ENCODE data around the gene TSPO2. TPM values are rescaled to one million over a fixed set of nuclear protein-coding genes. Genes with fewer than 3 reads are reported as not detected.

Gene TSPO2
- total and polyA plus RNA-seq, 2 of the 13 experiments (the other 11 are each of a cell fraction or from before 2014, with no cell fraction given) = 0.55 TPM; not detected in 1

GRCh38 chr6:41040940-41041536 lies 1.2 kb upstream of the TSPO2 start:
- Histone ChIP-seq H4K20me1 (ENCODE audit: insufficient read depth, low read length) (no peaks in the 10 kb centered on the region), H2AFZ (ENCODE audit: low read length) (no peak overlapping the region), H3K4me1 (ENCODE audit: insufficient read depth, low read length) (peaks cover 80% of the 10 kb centered on the region), H3K79me2 (ENCODE audit: insufficient read depth, low read length) (no peaks in the 10 kb centered on the region), H3K9me3 (ENCODE audit: low read length) (no peaks in the 10 kb centered on the region), H3K9ac (ENCODE audit: insufficient read depth, low read depth, low read length) (peak overlapping the region; percentile 73), H3K27me3 (ENCODE audit: control insufficient read depth in 1 of 2, insufficient read depth in 2 of 2, low read length in 2 of 2) (no peaks in the 10 kb centered on the region), H3K4me2 (ENCODE audit: low read depth, low read length) (peak overlapping the region; percentile 79), H3K27ac (ENCODE audit: extremely low read length, insufficient read depth, low read length) (peak overlapping the region; percentile 94), H3K4me3 (replicated peaks in 1 of 3; ENCODE audit: insufficient read depth in 1 of 3, low read depth in 2 of 3, low read length in 3 of 3) (peak overlapping the region in 1 of 3 experiments; percentile 64; a peak in 1 of 6 replicates), H3K36me3 (replicated peaks in 1 of 2; ENCODE audit: control insufficient read depth in 1 of 2, insufficient read depth in 2 of 2, low read length in 2 of 2) (no peaks in the 10 kb centered on the region)
- ChIA-PET CTCF (ENCODE audit: low intra/inter-chr PET ratio, low total read pairs) (interaction anchor here (3.3 kb wide), 1 partner anchor 24 kb away, joined by 25 read pairs; no protein-coding TSS in a partner anchor), POLR2A (interaction anchor here (0.8 to 4.2 kb wide), 17 partner anchors 9 to 479 kb away, joined by 3 to 59 read pairs (median 10); partner anchors contain the start of genes APOBEC2, NFYA and OARD1)
- in situ Hi-C loops (cut with HindIII; ENCODE audit: extremely low pct_ligation_motif_present, low pct_unique_long_range_greater_than_20kb) = loop anchor here (25.0 kb wide), 1 partner anchor 704 kb away; no protein-coding TSS in a partner anchor
- WGBS (ENCODE audit: low lambda C conversion rate) = 48% methylated on average over 1 of the region's 1 CpG
- ATAC-seq (no peak; the same call in 2 of the 3 replicates), FAIRE-seq (no peak), DNase-seq (ENCODE audit: low spot score) (no peak)
- BruUV-seq (replicated peaks) = no TSS peak
- intact Hi-C loops (cut with micrococcal nuclease; ENCODE audit: unreplicated experiment) = loop anchor here (1.0 to 5.0 kb wide), 2 partner anchors 24 to 44 kb away; no protein-coding TSS in a partner anchor
- TF ChIP-seq ISL2 (CRISPR knock-in tag; IDR thresholded peaks at IDR 0.05) = no peak
- 0 out of 2 replicates have a peak, but pooled peaks have one; percentile 1 for TF ChIP-seq ZNF333 (CRISPR knock-in tag; IDR thresholded peaks at IDR 0.05; ENCODE audit: borderline replicate concordance)
- peak; percentile 5; the same call in 1 of the 2 replicates for TF ChIP-seq ZNF564 (CRISPR knock-in tag; IDR thresholded peaks at IDR 0.05)
- TF ChIP-seq TP53 (CRISPR knock-in tag; conservative IDR thresholded peaks at IDR 0.05) = no peak
- no peak for TF ChIP-seq ZBTB39 (CRISPR knock-in tag; IDR thresholded peaks at IDR 0.05)
- peak; percentile 24; the same call in 1 of the 2 replicates for TF ChIP-seq ZNF431 (CRISPR knock-in tag; IDR thresholded peaks at IDR 0.05; ENCODE audit: borderline replicate concordance, low read depth)
- TF ChIP-seq ZNF138 (CRISPR knock-in tag; IDR thresholded peaks at IDR 0.05; ENCODE audit: low read depth) = no peak
- TF ChIP-seq SP4 (CRISPR knock-in tag; IDR thresholded peaks at IDR 0.05) = peak; percentile 9; the same call in 1 of the 2 replicates
- TF ChIP-seq FOXO4 (CRISPR knock-in tag; conservative IDR thresholded peaks at IDR 0.05) = no peak
- TF ChIP-seq CBFB (CRISPR knock-in tag; IDR thresholded peaks at IDR 0.05) = 0 out of 2 replicates have a peak, but pooled peaks have one; percentile 10
- no peak for TF ChIP-seq PREB (CRISPR knock-in tag; IDR thresholded peaks at IDR 0.05)
- no peak for TF ChIP-seq SCMH1 (CRISPR knock-in tag; IDR thresholded peaks at IDR 0.05; ENCODE audit: borderline replicate concordance)
- 0 out of 2 replicates have a peak, but pooled peaks have one; percentile 0 for TF ChIP-seq NFE2L2 (IDR thresholded peaks at IDR 0.05; ENCODE audit: low read length)
- no peak for TF ChIP-seq TSC22D2 (CRISPR knock-in tag; IDR thresholded peaks at IDR 0.05; ENCODE audit: borderline replicate concordance)
- TF ChIP-seq RBFOX2 (IDR thresholded peaks at IDR 0.05; ENCODE audit: low read depth, low read length) = no peak
- TF ChIP-seq HMGXB4 (CRISPR knock-in tag; IDR thresholded peaks at IDR 0.05; ENCODE audit: borderline replicate concordance in 1 of 2, low read depth in 1 of 2) = peak in 1 of 2 experiments; percentile 7; a peak in 1 of 4 replicates
- TF ChIP-seq ZNF598 (CRISPR knock-in tag; IDR thresholded peaks at IDR 0.05; ENCODE audit: borderline replicate concordance) = 0 out of 2 replicates have a peak, but pooled peaks have one; percentile 0

All from HepG2 (cell line).